ENCODE results near the gene MYO9B.

- no peak for TF ChIP-seq CTCF (IDR thresholded peaks at IDR 0.05)
- TF ChIP-seq POLR2AphosphoS5 (IDR thresholded peaks at IDR 0.05; ENCODE audit: low read depth, low read length) = no peak
- no peak for TF ChIP-seq SIN3A (IDR thresholded peaks at IDR 0.05; ENCODE audit: borderline replicate concordance, insufficient read depth, low read depth, low read length)
Observed at GRCh38 chr19:17184371-17184841, 108.8 kb downstream of the MYO9B start.

All from Panc1 (cell line).